Left renal cortex interstitium (tissue), 4 donors: ENCODE results near the gene RPS21. TPM values are rescaled to one million over a fixed set of nuclear protein-coding genes. Genes with fewer than 3 reads are reported as not detected.

Experiments
- DNase-seq, 4 donors: peaks; one replicate each; pipeline ENCODE4 v3.0.0-alpha.2; 2013; ENCODE audit warnings: low read depth in 4 of 4, low spot score in 2 of 4, missing footprints in 1 of 4
- polyA plus RNA-seq, 4 donors: library from polyadenylated mRNA; unstranded; fragments of 120-200 nt; gene quantifications; one replicate each; pipeline ENCODE4 v1.2.1, GENCODE V29; 2013; ENCODE audit not compliant: insufficient read length in 4 of 4

The RPS21 gene
- polyA plus RNA-seq, 4 donors = 820 to 1,197 (median 904) TPM

- no peak for DNase-seq
Measured at GRCh38 chr20:62437496-62437895, 50.6 kb downstream of the RPS21 start.

GRCh38 chr20:62437927-62438326 lies 51.0 kb downstream of the RPS21 start:
- DNase-seq = no peak

Other genes starting within 250 kb of the RPS21 start
- gene PSMA7, start 243.7 kb upstream of the RPS21 start, polyA plus RNA-seq = 100 to 1,000 TPM; 182 to 221 (median 190) TPM
- 10 to 100 TPM; 15.5 to 27.8 (median 21.2) TPM for gene SS18L1, start 243.3 kb upstream of the RPS21 start, polyA plus RNA-seq
- gene MTG2, start 204.1 kb upstream of the RPS21 start, polyA plus RNA-seq = 10 to 100 TPM; 30.6 to 45.6 (median 36.7) TPM
- gene HRH3, start 166.8 kb upstream of the RPS21 start, polyA plus RNA-seq = under 1 TPM in 3 of 4 donors, not detected in 1; 0.08 to 0.21 (median 0.14) TPM
- 10 to 100 TPM; 26.7 to 41.5 (median 34.8) TPM for gene OSBPL2, start 148.6 kb upstream of the RPS21 start, polyA plus RNA-seq
- gene ADRM1, start 84.1 kb upstream of the RPS21 start, polyA plus RNA-seq = 10 to 100 TPM; 44.0 to 74.9 (median 62.5) TPM
- gene LAMA5, start 19.8 kb upstream of the RPS21 start, polyA plus RNA-seq = 100 to 1,000 TPM in 3 of 4 donors, 10 to 100 TPM in 1; 70.5 to 201 (median 146) TPM
- 10 to 100 TPM in 3 of 4 donors, 1 to 10 TPM in 1; 8.0 to 11.6 (median 11.0) TPM for gene CABLES2, start 20.2 kb downstream of the RPS21 start, polyA plus RNA-seq
- 1 to 10 TPM; 1.6 to 3.0 (median 2.0) TPM for gene RBBP8NL, start 40.4 kb downstream of the RPS21 start, polyA plus RNA-seq
- 10 to 100 TPM in 1 of 4 donors, 1 to 10 TPM in 3; 6.3 to 11.1 (median 8.3) TPM for gene GATA5, start 88.9 kb downstream of the RPS21 start, polyA plus RNA-seq